Measurements from ENCODE around the gene TMEM238. TPM values are rescaled to one million over a fixed set of nuclear protein-coding genes. Genes with fewer than 3 reads are reported as not detected.
"Not testable (repeated sequence)": the region's sequence is repeated elsewhere in the genome, so short reads cannot be mapped to it uniquely, and the experiment has no call there.

The TMEM238 gene
- total RNA-seq = 0.58 and 1.3 TPM in 2 replicates

GRCh38 chr19:55384131-55384919 lies at the start of gene TMEM238:
TMEM238 (minus strand) TSS chr19:55384292; CDS start chr19:55384259, 33 bp downstream.
- no peak for DNase-seq (ENCODE audit: extremely low read depth, low read depth, low spot score)

GRCh38 chr19:55433292-55433691 lies 49.2 kb upstream of the TMEM238 start:
- no peak for DNase-seq (ENCODE audit: extremely low read depth, low read depth, low spot score)

- no peak for DNase-seq (ENCODE audit: extremely low read depth, low read depth, low spot score)
Measured at GRCh38 chr19:55432241-55432959, 48.3 kb upstream of the TMEM238 start.

GRCh38 chr19:55431183-55431582 lies 47.1 kb upstream of the TMEM238 start:
- no peak for DNase-seq (ENCODE audit: extremely low read depth, low read depth, low spot score)

- DNase-seq (ENCODE audit: extremely low read depth, low read depth, low spot score) = no peak
Measured at GRCh38 chr19:55426042-55426441, 42.0 kb upstream of the TMEM238 start.

- DNase-seq (ENCODE audit: extremely low read depth, low read depth, low spot score) = no peak
Measured at GRCh38 chr19:55424518-55424917, 40.4 kb upstream of the TMEM238 start.

- no peak for DNase-seq (ENCODE audit: extremely low read depth, low read depth, low spot score)
Measured at GRCh38 chr19:55423225-55424005, 39.3 kb upstream of the TMEM238 start.

GRCh38 chr19:55421281-55421680 lies 37.2 kb upstream of the TMEM238 start:
- not testable (repeated sequence) for DNase-seq (ENCODE audit: extremely low read depth, low read depth, low spot score)

- no peak for DNase-seq (ENCODE audit: extremely low read depth, low read depth, low spot score)
Measured at GRCh38 chr19:55419624-55420236, 35.6 kb upstream of the TMEM238 start.

GRCh38 chr19:55419103-55419502 lies 35.0 kb upstream of the TMEM238 start:
- no peak for DNase-seq (ENCODE audit: extremely low read depth, low read depth, low spot score)

GRCh38 chr19:55418185-55418584 lies 34.1 kb upstream of the TMEM238 start:
- no peak for DNase-seq (ENCODE audit: extremely low read depth, low read depth, low spot score)

- DNase-seq (ENCODE audit: extremely low read depth, low read depth, low spot score) = no peak
Measured at GRCh38 chr19:55410168-55410567, 26.1 kb upstream of the TMEM238 start.

GRCh38 chr19:55409179-55409578 lies 25.1 kb upstream of the TMEM238 start:
- DNase-seq (ENCODE audit: extremely low read depth, low read depth, low spot score) = not testable (repeated sequence)

- DNase-seq (ENCODE audit: extremely low read depth, low read depth, low spot score) = no peak
Measured at GRCh38 chr19:55408533-55408872, 24.4 kb upstream of the TMEM238 start.

- DNase-seq (ENCODE audit: extremely low read depth, low read depth, low spot score) = peak; percentile 90
Measured at GRCh38 chr19:55407800-55408532, 23.9 kb upstream of the TMEM238 start.

- DNase-seq (ENCODE audit: extremely low read depth, low read depth, low spot score) = not testable (repeated sequence)
Measured at GRCh38 chr19:55407550-55407799, 23.4 kb upstream of the TMEM238 start, which contains the start of gene UBE2S. UBE2S (minus strand) TSS chr19:55407788; CDS start chr19:55407589, 199 bp downstream.

- DNase-seq (ENCODE audit: extremely low read depth, low read depth, low spot score) = no peak
Measured at GRCh38 chr19:55406826-55407549, 22.9 kb upstream of the TMEM238 start.

GRCh38 chr19:55406091-55406825 lies 22.2 kb upstream of the TMEM238 start:
- DNase-seq (ENCODE audit: extremely low read depth, low read depth, low spot score) = no peak

GRCh38 chr19:55405638-55406037 lies 21.5 kb upstream of the TMEM238 start:
- DNase-seq (ENCODE audit: extremely low read depth, low read depth, low spot score) = no peak

All from glomerular endothelial cell (primary cell).